Left colon (tissue), 2 donors: Measurements from ENCODE around the gene ZC3H11A. TPM values are rescaled to one million over a fixed set of nuclear protein-coding genes. Genes with fewer than 3 reads are reported as not detected.
"Not testable (repeated sequence)": the region's sequence is repeated elsewhere in the genome, so short reads cannot be mapped to it uniquely, and the experiment has no call there.

Experiments
- ATAC-seq: fragments of 200-7000 bp; cut with Tn5 transposase; one replicate; pipeline ENCODE4 v1.9.1; 2020; ENCODE audit warnings: mild to moderate bottlenecking, moderate library complexity
- DNase-seq, 2 donors: peaks; one replicate each; pipeline ENCODE4 v3.0.0-alpha.2; 2020
- intact Hi-C, 2 donors: fragments of 100-400 bp; cut with DNase I in 1 of 2; cut with micrococcal nuclease in 1 of 2; formaldehyde crosslinking; loops; one replicate each; pipeline versions ENCODE4 v1.11.2 to v1.14.0; 2022; cut with DNase I, micrococcal nuclease
- total RNA-seq, 2 donors: library from RNA; stranded (reverse); fragmentation: NEBNext Ultra II Directional; extraction: Animal tissue kit (Norgen Biotek cat#: 25700); gene quantifications; one replicate each; pipeline ENCODE4 v1.2.1, GENCODE V29; 2021
- donor health status: DM: no; HTN: no; CAD: no.
- donor health status: DM: yes; HTN: yes; CAD: no.

ZC3H11A gene
- total RNA-seq, 2 donors from 2014 or later: 65.0 to 71.9 TPM

- ATAC-seq (no peak), DNase-seq (no peak)
- intact Hi-C loops: no loop called here
Observed at GRCh38 chr1:203828002-203828401, 32.6 kb downstream of the ZC3H11A start.

- intact Hi-C loops: no loop called here
- no peak for ATAC-seq
- no peak for DNase-seq
Observed at GRCh38 chr1:203828503-203828902, 33.1 kb downstream of the ZC3H11A start.

GRCh38 chr1:203829247-203829646, 33.8 kb downstream of the ZC3H11A start:
- DNase-seq, ATAC-seq, intact Hi-C loops: not testable (repeated sequence)

GRCh38 chr1:203835476-203835875, 40.1 kb downstream of the ZC3H11A start:
- intact Hi-C loops: no loop called here
- DNase-seq: no peak
- no peak for ATAC-seq

- no peak for ATAC-seq
- intact Hi-C loops: no loop called here
- no peak for DNase-seq
Observed at GRCh38 chr1:203839081-203839480, 43.7 kb downstream of the ZC3H11A start.

- intact Hi-C loops: no loop called here
- no peak for DNase-seq
- ATAC-seq: no peak
Observed at GRCh38 chr1:203840208-203840808, 44.9 kb downstream of the ZC3H11A start.

GRCh38 chr1:203842559-203842876, 47.1 kb downstream of the ZC3H11A start:
- ATAC-seq (no peak), DNase-seq (no peak)
- intact Hi-C loops: no loop called here

- no peak for DNase-seq
- no peak for ATAC-seq
- intact Hi-C loops: no loop called here
Observed at GRCh38 chr1:203843435-203843834, 48.0 kb downstream of the ZC3H11A start.

Other genes starting within 250 kb of the ZC3H11A start
- gene ATP2B4, start 168.8 kb upstream of the ZC3H11A start, total RNA-seq: 10 to 100 TPM; 17.4 to 55.8 TPM
- gene LAX1, start 30.4 kb upstream of the ZC3H11A start, total RNA-seq: 1 to 10 TPM in 1 of 2 donors, under 1 TPM in 1; 0.98 to 3.5 TPM
- gene ZBED6, start within 50 bp of the ZC3H11A start, total RNA-seq: 10 to 100 TPM; 24.4 to 26.7 TPM
- gene SNRPE, start 66.0 kb downstream of the ZC3H11A start, total RNA-seq: 10 to 100 TPM; 52.1 to 71.4 TPM